H54 (cell line): ENCODE data around the gene HIVEP3.
"Not testable (repeated sequence)": the region's sequence is repeated elsewhere in the genome, so short reads cannot be mapped to it uniquely, and the experiment has no call there.

Experiments used
- DNase-seq: peaks from one replicate; pipeline ENCODE4 v3.0.0; 2011; ENCODE audit warnings: low spot score, mixed read lengths; ENCODE audit not compliant: insufficient read length
- FAIRE-seq: peaks from 3 replicates; lab custom pipeline; 2011; peaks lifted over from hg19 to GRCh38; lab: Jason Lieb, UNC
- POLR2A ChIP-seq: IDR thresholded peaks from 2 replicates; pipeline ENCODE4 v1.6.1; 2011; ENCODE audit warnings: low read depth, mild to moderate bottlenecking, low read length

HIVEP3 gene

DNA sequence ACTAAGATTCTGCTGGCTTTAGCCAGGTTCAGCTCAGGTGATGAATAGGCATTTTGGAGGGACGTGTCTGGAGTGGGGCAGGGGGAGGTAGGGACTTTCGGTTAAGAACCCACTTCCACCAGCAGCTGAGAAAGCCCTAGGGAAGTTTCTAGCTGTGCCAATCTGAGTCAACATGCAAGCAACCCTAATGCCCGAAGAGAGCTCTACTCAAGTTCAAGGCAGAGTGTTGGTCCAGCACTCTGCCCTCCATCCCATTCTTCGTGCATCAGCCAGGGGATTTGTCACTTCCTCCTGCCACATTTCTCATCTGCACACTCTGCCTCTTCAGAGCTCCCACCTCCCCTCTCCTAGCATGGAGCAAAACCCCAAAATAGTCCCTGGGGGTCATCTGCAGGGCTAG, 208.8 kb downstream of the HIVEP3 start:
- TF ChIP-seq POLR2A = no peak
- DNase-seq (no peak), FAIRE-seq (no peak)

DNA sequence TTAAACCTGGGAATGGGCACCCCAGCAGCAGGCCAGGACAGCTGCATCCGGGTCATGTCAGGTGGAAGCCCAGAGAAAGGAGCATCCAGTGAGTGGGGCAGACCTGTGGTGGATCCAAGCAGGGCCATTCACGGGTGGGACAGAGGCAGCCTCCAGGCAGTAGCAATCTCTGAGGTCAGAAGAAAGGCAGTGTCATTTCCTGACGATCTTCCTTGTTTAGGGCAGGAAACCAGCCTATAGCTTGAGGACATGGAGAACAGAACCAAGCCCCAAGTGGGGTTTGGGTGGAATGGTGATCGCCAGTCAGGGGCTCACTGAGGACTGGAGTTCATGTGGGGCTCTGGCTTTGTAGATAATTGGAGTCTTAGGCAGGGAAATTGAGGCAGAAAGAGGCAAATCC, 209.4 kb downstream of the HIVEP3 start:
- DNase-seq = no peak
- TF ChIP-seq POLR2A = no peak
- FAIRE-seq = no peak

DNA sequence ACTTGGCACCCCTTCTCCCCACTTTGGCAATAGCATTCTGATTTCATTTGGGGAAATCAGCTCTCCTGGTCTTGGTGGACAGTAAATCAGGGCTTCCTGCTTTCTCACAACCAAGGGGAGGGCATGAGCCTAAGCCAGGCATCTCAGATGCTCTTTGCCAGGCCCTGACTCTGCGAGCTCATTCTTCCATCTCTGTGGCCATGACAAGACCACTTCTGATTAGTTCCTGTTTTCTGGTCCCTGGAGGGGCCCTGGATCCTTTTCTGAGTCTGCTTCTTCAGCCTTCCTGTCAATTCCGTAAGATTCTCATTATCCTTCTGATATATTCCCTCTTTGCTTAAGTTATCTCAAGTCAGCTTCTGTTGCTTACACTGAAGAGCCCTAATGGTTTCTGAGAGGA, 210.4 kb downstream of the HIVEP3 start:
- DNase-seq = no peak
- FAIRE-seq = no peak
- TF ChIP-seq POLR2A = no peak

DNA sequence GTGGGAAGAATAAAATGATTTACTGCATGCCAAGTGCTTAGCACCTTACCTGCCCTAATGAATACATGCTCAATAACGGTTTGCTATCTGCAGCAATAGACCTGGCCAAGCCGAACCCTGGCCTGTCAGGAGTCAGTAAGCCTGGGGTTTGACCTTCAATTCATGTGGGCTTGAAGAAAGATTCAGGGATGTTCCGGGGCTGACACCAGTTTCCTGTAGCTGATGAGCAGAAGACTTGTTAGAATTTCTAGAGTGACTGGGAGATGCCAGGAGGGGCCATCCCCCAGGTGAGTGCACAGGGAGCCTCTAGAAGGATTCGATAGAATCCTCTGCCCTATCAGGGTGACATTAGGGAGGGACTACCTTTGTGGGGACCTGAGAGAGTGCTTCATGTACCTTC, 210.9 kb downstream of the HIVEP3 start:
- FAIRE-seq (no peak), DNase-seq (no peak)
- TF ChIP-seq POLR2A = no peak

DNA sequence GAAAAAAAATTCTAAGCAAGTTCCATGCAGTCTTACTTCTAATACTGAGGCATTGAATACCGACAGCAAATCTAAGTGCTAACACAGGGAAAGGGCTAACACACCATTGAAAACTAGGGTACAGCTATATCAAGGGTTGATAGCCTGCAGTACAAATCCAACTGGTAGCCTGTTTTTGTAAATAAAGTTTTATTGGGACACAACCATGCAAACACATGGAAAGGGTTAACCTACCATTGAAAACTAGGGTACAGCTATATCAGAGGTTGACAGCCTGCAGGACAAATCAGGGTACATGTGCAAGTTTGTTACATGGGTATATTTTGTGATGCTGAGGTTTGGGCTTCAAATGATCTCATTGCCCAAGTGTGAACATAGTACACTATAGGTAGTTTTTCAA, 212.9 kb downstream of the HIVEP3 start:
- FAIRE-seq (no peak), DNase-seq (no peak)
- no peak for TF ChIP-seq POLR2A

DNA sequence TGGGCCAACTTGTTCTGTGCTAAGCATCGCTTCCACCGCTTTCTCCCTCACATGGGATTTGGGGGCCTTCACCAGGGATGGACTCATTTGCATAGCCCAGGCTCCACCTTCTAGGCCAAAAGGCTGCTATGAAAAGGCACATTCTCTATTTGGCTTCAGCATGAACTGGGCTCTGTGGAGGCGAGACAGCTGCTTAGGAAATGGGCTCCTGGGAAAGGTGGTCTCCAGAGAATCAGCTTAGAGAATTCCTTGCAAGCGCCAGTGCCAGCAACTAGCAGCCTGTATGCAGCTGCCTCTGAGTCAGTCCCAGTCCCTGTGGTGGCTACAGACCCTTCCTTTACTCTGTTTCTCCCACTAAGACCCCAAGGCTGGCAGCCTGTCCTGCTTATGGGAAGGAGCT, 214.5 kb downstream of the HIVEP3 start:
- DNase-seq (no peak), FAIRE-seq (no peak)
- no peak for TF ChIP-seq POLR2A

DNA sequence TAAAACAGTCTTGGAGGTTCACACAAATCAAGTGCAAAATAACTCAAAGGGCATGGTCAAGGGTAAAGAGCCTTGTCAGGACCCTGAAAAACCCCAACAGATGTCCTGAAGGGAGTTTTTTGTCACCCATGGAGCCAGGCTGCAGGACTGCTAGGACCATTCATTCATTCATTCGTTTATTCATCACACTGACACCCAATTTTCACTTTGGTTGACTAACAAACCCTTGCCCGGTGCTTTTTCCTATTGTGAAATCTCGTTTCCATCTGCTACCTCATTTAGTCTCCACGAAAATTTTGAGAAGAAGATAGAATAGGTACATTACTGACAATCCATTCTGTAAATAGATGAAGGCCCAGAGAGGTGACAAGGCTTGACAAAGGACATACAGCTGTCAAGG, 216.0 kb downstream of the HIVEP3 start:
- no peak for DNase-seq
- FAIRE-seq = no peak
- TF ChIP-seq POLR2A = no peak

DNA sequence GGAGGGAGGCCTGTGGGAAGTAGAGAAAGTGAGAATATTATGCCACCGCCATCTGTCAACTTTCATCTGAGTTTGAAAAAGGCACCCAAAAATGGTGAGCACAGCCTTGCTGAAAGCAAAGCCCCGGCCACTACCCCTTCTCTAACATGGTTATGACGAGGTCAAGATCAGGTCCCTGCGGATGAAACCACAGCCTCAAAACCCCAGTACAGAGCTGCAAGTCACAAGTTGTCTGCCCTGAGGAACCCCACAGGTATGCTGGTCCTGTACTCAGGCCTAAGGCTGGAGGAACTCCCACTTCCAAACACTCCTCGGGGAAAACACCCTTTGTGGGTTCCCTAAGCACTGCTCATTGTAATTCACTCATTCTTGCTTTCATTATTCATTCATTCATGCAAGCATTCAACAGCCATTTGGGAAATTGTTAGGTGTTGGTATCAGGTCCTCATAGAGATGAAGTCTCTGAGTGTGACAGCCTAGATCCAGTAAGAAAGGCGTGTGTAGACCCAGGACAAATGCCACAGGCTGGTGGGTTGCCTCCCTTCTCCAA, 217.7 kb downstream of the HIVEP3 start:
- no peak for TF ChIP-seq POLR2A
- DNase-seq = no peak
- FAIRE-seq = no peak

DNA sequence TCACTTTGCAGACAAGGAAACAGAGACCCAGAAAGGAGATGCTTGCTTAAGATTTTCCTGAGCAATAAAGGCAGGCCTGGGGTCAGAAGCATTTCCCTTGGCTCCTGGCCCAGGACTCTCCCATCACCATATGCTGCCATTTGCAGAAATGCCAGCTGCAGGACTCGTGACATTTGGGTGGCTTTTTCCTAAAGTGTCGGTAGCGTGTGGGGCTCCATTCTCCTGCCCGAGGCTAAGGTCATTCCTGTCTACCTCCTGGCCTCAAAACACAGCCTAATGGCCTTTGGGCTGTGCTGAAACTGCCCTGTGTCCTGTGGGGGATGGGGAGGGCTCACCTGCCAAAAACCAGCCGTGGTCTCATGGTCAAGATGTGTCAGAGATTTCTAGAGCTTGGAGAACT, 218.1 kb downstream of the HIVEP3 start:
- TF ChIP-seq POLR2A = no peak
- FAIRE-seq (no peak), DNase-seq (no peak)

DNA sequence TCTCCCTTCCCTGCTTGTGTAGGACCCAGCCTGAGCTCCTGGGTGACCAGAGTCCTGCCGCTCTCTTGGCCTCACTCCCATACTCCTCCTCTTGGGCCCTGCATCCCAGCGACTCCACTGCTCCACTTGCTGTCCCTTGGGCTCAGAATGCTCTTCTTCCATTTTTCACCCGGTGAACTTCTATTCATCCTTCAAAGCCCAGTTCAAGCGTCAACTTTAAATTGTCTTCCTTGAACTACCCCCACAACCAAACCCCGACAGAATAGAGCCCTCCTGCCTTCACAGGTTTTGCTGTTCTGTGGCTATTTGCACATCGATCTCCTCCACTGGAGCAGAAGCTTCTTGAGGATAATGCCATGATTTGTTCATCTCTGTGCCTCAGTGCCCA, 218.9 kb downstream of the HIVEP3 start:
- no peak for TF ChIP-seq POLR2A
- no peak for FAIRE-seq

DNA sequence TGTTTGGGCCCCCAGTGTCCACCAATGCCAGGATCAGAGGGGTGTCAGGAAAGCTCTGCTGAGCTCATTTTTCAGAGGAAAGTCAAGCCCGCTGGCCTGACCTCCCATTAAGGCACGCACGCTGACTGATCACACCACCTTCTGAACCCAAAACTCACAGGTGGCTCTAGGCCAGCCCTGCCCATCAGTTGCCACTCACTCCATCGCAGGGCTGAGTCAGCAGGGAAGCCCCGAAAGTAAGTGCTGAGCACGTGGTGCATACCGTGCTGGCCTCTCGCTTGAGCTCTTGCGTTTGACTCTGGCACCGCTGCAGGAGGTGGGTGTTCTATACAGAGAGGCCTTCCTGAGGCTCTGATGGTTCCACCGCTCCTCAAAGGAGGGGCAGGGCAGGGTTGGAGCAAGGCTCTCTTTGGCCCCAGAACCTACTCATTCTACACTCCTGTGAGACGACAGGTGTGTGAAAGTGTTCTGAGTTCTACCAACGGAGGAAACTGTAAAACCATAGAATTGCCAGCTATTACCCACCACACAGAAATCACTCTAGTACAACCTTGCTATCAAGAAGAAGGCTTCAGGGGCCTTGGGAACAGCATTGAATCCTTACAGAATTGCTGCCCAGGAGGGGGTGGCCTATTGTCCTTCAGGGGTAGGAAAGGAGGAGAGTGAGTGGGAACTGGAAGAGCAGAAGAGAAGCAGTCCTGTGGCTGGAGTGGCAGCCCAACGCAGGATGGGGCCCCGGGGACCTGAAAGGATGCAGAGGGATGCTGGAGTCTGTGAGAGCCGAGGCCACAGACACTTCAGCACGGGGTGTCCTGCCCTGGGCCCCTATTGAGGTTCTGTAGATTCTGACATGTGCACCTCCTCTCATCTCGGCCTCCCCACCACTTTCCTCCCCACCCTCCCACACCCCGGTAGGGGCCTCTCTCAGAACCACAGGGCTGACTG, 219.5 kb downstream of the HIVEP3 start:
- no peak for FAIRE-seq
- DNase-seq = no peak
- no peak for TF ChIP-seq POLR2A

More for the DNA sequence above, 218.9 kb downstream of the HIVEP3 start:
- DNase-seq = no peak

DNA sequence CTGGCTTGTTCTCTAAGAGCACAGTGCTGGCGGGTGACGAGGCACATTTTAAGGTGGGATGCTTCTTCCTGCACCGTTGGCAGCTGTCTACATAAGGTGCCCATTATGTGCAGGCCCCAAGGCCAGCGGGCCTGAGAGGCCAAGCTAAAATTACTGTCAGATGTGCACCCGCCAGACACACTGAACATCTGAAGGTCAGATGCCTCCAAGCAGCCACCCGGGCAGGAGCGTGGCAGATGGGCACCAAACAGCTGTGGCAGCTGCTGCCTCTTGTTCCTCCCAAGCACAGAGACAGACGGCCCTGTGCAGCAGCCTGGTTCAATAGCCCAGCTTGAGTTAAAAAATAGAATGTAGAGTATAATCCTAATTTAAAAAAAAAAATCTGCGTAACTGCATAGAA, 222.3 kb downstream of the HIVEP3 start:
- no peak for TF ChIP-seq POLR2A
- DNase-seq = no peak
- FAIRE-seq = no peak

DNA sequence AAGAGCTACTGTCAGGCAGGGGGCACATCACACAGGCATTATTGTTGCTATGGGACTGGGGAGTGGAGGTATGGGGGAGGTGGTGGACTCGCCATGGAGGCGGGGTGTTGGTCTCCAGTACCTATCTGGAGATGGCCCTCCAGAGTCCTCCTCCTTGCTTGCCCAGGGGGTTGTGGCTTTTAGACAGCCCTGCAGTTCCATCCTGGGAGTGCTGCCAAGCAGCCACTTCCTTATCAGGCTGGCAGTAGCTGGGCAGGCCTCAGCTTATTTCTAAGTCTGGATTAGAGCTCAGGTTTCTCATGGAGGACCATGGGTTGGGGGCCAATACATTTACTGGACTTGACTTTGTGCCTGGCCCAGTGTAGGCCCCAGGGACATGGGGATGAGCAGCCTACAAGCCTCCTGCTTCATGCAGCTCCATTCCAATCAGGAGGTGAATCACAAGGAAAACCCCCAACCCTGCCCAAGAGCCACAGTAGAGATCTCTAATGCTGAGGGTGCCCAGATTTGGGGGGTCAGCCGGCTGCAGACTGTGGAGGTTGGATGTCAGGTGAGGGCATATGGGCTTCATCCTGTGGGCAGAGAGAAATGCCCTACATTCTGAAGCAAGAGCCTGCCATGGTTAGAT, 223.5 kb downstream of the HIVEP3 start:
- TF ChIP-seq POLR2A = no peak
- DNase-seq = no peak
- no peak for FAIRE-seq

DNA sequence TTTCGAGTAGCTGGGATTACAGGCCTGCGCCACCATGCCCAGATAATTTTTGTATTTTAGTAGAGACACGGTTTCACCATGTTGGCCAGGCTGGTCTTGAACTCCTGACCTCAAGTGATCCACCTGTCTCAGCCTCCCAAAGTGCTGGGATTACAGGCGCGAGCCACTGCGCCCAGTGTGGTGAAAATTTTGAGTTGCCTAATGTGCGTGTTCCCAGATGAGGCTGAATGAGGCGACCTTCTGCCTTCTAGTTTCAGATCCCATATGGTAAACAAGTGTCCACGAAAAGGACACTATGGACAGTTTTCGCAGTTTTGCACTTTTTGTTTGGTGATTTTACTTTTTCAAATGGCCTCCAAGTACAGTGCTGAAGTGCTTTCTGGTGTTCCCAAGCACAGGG, 226.8 kb downstream of the HIVEP3 start:
- not testable (repeated sequence) for FAIRE-seq

More for the DNA sequence above, 226.8 kb downstream of the HIVEP3 start:
- not testable (repeated sequence) for DNase-seq
